Glomerular endothelial cell (primary cell): Measurements from ENCODE around the gene TLNRD1. TPM values are rescaled to one million over a fixed set of nuclear protein-coding genes. Genes with fewer than 3 reads are reported as not detected.

Experiments
- DNase-seq: peaks from one replicate; pipeline ENCODE4 v3.0.0-alpha.2; 2011; ENCODE audit warnings: low read depth, low spot score; ENCODE audit errors: extremely low read depth
- total RNA-seq: library from RNA; depleted of rRNA; stranded (reverse); fragments of >200 nt; gene quantifications from 2 replicates; pipeline ENCODE4 v1.2.3, GENCODE V29; 2015

TLNRD1 gene
- total RNA-seq, 1 donor from 2014 or later: 60.2 TPM

GRCh38 chr15:80976851-80977250 lies 23.9 kb upstream of the TLNRD1 start:
- no peak for DNase-seq

- DNase-seq: no peak
Observed at GRCh38 chr15:80977627-80978036, 23.1 kb upstream of the TLNRD1 start.

- DNase-seq: no peak
Observed at GRCh38 chr15:80978685-80979329, 21.9 kb upstream of the TLNRD1 start.

GRCh38 chr15:80979538-80980200 lies 21.1 kb upstream of the TLNRD1 start:
- no peak for DNase-seq

GRCh38 chr15:80982205-80982604 lies 18.5 kb upstream of the TLNRD1 start:
- no peak for DNase-seq

GRCh38 chr15:80982839-80983238 lies 17.9 kb upstream of the TLNRD1 start:
- no peak for DNase-seq

GRCh38 chr15:80984856-80985255 lies 15.9 kb upstream of the TLNRD1 start:
- DNase-seq: no peak

- no peak for DNase-seq
Observed at GRCh38 chr15:80985981-80986380, 14.7 kb upstream of the TLNRD1 start.

GRCh38 chr15:80986487-80986886 lies 14.2 kb upstream of the TLNRD1 start:
- DNase-seq: no peak

- no peak for DNase-seq
Observed at GRCh38 chr15:80988148-80988796, 12.5 kb upstream of the TLNRD1 start.

GRCh38 chr15:80989081-80989517 lies 11.6 kb upstream of the TLNRD1 start:
- DNase-seq: no peak

GRCh38 chr15:80989518-80990478 lies 10.9 kb upstream of the TLNRD1 start, which contains the start of gene MESD:
Gene MESD (minus strand): TSS chr15:80989819. CDS start chr15:80989791, 28 bp downstream.
- no peak for DNase-seq

GRCh38 chr15:80990955-80991354 lies 9.8 kb upstream of the TLNRD1 start:
- no peak for DNase-seq

- DNase-seq: no peak
Observed at GRCh38 chr15:80991421-80991820, 9.3 kb upstream of the TLNRD1 start.

GRCh38 chr15:80992006-80992405 lies 8.7 kb upstream of the TLNRD1 start:
- no peak for DNase-seq

- DNase-seq: no peak
Observed at GRCh38 chr15:80992441-80992840, 8.3 kb upstream of the TLNRD1 start.

GRCh38 chr15:80996247-80996646 lies 4.5 kb upstream of the TLNRD1 start:
- no peak for DNase-seq

GRCh38 chr15:80997692-80998091 lies 3.0 kb upstream of the TLNRD1 start:
- no peak for DNase-seq

- DNase-seq: no peak
Observed at GRCh38 chr15:80998251-80998650, 2.5 kb upstream of the TLNRD1 start.

- no peak for DNase-seq
Observed at GRCh38 chr15:80999623-81000036, 1.1 kb upstream of the TLNRD1 start.

- no peak for DNase-seq
Observed at GRCh38 chr15:81000144-81000623, 539 bp upstream of the TLNRD1 start.
